HFFc6 (cell line): ENCODE data around the gene SLC25A12. TPM values are rescaled to one million over a fixed set of nuclear protein-coding genes. Genes with fewer than 3 reads are reported as not detected.
"Not testable (repeated sequence)": the region's sequence is repeated elsewhere in the genome, so short reads cannot be mapped to it uniquely, and the experiment has no call there.

ENCODE experiments used
- DNase-seq: peaks from one replicate; pipeline ENCODE4 v3.0.0-alpha.2; 2018
- H3K27ac Mint-ChIP-seq: 2 replicates; pipeline ENCODE4 v1.8.0; 2020; ENCODE audit warnings: mild to moderate bottlenecking, mixed read lengths
- H3K27me3 Mint-ChIP-seq: 2 replicates; pipeline ENCODE4 v1.8.0; 2021; ENCODE audit warnings: mild to moderate bottlenecking, moderate library complexity, mixed read lengths; ENCODE audit not compliant: insufficient read depth
- H3K36me3 Mint-ChIP-seq: 2 replicates; pipeline ENCODE4 v1.8.0; 2021; ENCODE audit warnings: low read depth, mixed read lengths
- H3K4me1 Mint-ChIP-seq: 2 replicates; pipeline ENCODE4 v1.8.0; 2020; ENCODE audit warnings: low read depth, mixed read lengths
- H3K4me3 Mint-ChIP-seq: 2 replicates; pipeline ENCODE4 v1.8.0; 2020; ENCODE audit warnings: mild to moderate bottlenecking, moderate library complexity, mixed read lengths
- H3K9me3 Mint-ChIP-seq: 2 replicates; pipeline ENCODE4 v1.8.0; 2020; ENCODE audit warnings: mild to moderate bottlenecking, mixed read lengths
- total RNA-seq, 6 experiments: library from RNA; stranded (reverse); fragmentation: NEBNext Ultra II Directional; extraction: Animal tissue kit (Norgen Biotek cat#: 25700); gene quantifications; 2 replicates in 1 of 6; 3 replicates in 5 of 6; pipeline ENCODE4 v1.2.3, GENCODE V29; 2021
- TF ChIP-seq, protein P1 (sequence below): fragments of 200-600 bp; sonication (generic); IDR thresholded peaks from 2 replicates; pipeline ENCODE4 v1.5.0; 2021; ENCODE audit warnings: antibody characterized with exemption, mild to moderate bottlenecking

Gene SLC25A12
- total RNA-seq, 6 experiments from 2014 or later, result 16.8 to 20.9 (median 19.4) TPM

DNA sequence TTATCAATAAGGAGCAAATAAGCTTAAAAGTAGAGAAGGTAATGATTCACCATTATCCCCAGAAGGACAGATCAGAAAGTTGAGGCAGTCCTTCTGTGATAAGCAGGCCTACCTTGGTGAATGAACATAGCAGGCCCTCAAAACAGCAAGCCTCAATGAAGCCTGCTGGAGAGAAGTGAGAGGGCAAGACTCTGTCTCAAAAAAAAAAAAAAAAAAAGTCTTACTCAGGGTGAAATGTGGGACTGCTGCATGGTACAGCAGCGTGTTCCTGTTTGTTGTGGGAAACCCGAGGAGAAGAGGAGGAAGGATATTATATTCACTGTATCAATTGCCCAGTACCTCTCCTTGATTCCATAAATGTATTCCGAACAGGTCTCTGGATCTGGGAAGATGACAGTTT is 19.5 kb upstream of the SLC25A12 start:
- TF ChIP-seq, protein P1, sequence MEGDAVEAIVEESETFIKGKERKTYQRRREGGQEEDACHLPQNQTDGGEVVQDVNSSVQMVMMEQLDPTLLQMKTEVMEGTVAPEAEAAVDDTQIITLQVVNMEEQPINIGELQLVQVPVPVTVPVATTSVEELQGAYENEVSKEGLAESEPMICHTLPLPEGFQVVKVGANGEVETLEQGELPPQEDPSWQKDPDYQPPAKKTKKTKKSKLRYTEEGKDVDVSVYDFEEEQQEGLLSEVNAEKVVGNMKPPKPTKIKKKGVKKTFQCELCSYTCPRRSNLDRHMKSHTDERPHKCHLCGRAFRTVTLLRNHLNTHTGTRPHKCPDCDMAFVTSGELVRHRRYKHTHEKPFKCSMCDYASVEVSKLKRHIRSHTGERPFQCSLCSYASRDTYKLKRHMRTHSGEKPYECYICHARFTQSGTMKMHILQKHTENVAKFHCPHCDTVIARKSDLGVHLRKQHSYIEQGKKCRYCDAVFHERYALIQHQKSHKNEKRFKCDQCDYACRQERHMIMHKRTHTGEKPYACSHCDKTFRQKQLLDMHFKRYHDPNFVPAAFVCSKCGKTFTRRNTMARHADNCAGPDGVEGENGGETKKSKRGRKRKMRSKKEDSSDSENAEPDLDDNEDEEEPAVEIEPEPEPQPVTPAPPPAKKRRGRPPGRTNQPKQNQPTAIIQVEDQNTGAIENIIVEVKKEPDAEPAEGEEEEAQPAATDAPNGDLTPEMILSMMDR, result no peak
- no peaks in the 10 kb centered on the region for H3K4me1 Mint-ChIP-seq

DNA sequence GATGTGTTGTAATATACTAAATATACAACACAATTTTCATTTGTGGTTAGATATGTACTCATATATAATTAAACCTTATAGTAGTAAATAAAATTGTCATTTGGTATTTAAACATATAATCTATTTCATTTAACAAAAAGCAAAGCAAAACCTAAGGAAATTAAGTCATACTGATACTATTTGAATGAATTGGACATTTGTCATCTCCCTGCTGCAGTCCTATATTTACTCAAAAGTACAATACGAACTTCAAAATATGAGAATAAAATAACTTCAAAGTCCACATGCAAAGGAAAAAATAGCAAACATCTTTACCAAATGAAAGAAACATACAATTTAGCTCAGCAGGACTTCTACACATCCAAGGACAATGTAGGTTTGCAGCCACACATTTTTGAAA is 16.4 kb upstream of the SLC25A12 start:
- no peak overlapping the region for H3K27ac Mint-ChIP-seq

More for the DNA sequence above, 19.5 kb upstream of the SLC25A12 start:
- no peak for DNase-seq
- no peak overlapping the region for H3K4me3 Mint-ChIP-seq
- no peaks in the 10 kb centered on the region; the same call in none of the 2 replicates for H3K27me3 Mint-ChIP-seq
- 0 out of 2 replicates have a peak, but pooled peaks cover 4% of the 10 kb centered on the region for H3K36me3 Mint-ChIP-seq
- peaks cover 4% of the 10 kb centered on the region; the same call in 1 of the 2 replicates for H3K9me3 Mint-ChIP-seq
- no peak overlapping the region for H3K27ac Mint-ChIP-seq

DNA sequence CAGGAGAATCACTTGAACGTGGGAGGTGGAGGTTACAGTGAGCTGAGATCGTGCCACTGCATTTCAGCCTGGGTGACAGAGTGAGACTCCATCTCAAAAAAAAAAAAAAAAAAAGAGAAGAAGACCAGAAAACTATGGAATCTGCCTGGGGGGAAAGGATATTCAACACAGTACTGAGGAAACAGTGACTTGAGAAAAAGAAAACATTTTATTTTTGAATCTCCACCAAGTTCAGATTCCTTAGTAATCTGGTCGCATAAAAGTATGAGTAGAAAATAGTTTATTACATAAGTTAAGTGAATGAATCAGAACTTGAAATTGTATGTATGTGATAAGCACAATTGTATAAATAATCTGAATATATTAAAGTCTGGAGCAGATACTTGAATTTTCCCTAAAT is 15.2 kb upstream of the SLC25A12 start:
- no peak overlapping the region for H3K27ac Mint-ChIP-seq
- H3K9me3 Mint-ChIP-seq, result peaks cover 4% of the 10 kb centered on the region; the same call in 1 of the 2 replicates
- no peaks in the 10 kb centered on the region; the same call in none of the 2 replicates for H3K27me3 Mint-ChIP-seq
- no peak for DNase-seq
- no peaks in the 10 kb centered on the region for H3K4me1 Mint-ChIP-seq
- TF ChIP-seq, protein P1, result no peak
- no peak overlapping the region for H3K4me3 Mint-ChIP-seq
- 0 out of 2 replicates have a peak, but pooled peaks cover 4% of the 10 kb centered on the region for H3K36me3 Mint-ChIP-seq

More for the DNA sequence above, 16.4 kb upstream of the SLC25A12 start:
- Mint-ChIP-seq H3K9me3 (peaks cover 4% of the 10 kb centered on the region; the same call in 1 of the 2 replicates), H3K4me1 (no peaks in the 10 kb centered on the region), H3K4me3 (no peak overlapping the region), H3K27me3 (no peaks in the 10 kb centered on the region; the same call in none of the 2 replicates), H3K36me3 (0 out of 2 replicates have a peak, but pooled peaks cover 4% of the 10 kb centered on the region)
- TF ChIP-seq, protein P1, result no peak
- DNase-seq, result no peak

GRCh38 chr2:171908235-171908634 is 14.2 kb upstream of the SLC25A12 start:
- no peak overlapping the region for H3K4me3 Mint-ChIP-seq
- H3K9me3 Mint-ChIP-seq, result peaks cover 4% of the 10 kb centered on the region; the same call in 1 of the 2 replicates
- no peaks in the 10 kb centered on the region for H3K4me1 Mint-ChIP-seq
- no peak overlapping the region for H3K27ac Mint-ChIP-seq
- no peaks in the 10 kb centered on the region; the same call in none of the 2 replicates for H3K27me3 Mint-ChIP-seq
- no peak for DNase-seq
- H3K36me3 Mint-ChIP-seq, result 0 out of 2 replicates have a peak, but pooled peaks cover 4% of the 10 kb centered on the region
- TF ChIP-seq, protein P1, result no peak

DNA sequence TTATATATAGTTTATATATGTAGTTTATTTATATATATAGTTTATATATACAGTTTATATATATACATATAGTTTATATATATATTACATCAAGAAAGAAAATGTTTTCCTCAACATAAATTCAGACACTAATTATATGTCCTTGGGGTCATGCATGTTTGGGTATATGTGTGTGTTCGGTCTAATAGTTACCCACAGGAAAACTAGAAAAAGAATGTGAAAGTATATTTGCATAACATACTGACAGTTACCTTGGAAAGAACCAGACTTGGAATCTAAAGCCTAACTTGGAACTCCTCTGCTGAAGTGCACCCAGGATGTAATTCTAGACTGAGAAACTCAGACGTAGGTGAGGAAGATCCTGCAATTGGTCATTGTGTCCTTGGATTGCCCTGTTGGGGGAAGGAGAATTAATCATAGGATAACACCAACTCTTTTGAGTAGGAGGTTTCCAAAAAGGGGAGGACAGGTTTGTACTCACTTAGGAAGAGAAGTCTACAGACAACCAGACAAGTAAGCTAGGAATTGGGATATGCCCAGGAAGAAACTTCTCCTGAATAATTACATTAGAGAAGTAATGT is 8.9 kb upstream of the SLC25A12 start:
- H3K36me3 Mint-ChIP-seq, result no peaks in the 10 kb centered on the region
- H3K27ac Mint-ChIP-seq, result no peak overlapping the region
- H3K9me3 Mint-ChIP-seq, result no peaks in the 10 kb centered on the region
- TF ChIP-seq, protein P1, result no peak
- no peak for DNase-seq
- no peak overlapping the region for H3K4me3 Mint-ChIP-seq
- peaks cover 2% of the 10 kb centered on the region; the same call in 1 of the 2 replicates for H3K27me3 Mint-ChIP-seq
- H3K4me1 Mint-ChIP-seq, result peaks cover 2% of the 10 kb centered on the region; the same call in 1 of the 2 replicates

DNA sequence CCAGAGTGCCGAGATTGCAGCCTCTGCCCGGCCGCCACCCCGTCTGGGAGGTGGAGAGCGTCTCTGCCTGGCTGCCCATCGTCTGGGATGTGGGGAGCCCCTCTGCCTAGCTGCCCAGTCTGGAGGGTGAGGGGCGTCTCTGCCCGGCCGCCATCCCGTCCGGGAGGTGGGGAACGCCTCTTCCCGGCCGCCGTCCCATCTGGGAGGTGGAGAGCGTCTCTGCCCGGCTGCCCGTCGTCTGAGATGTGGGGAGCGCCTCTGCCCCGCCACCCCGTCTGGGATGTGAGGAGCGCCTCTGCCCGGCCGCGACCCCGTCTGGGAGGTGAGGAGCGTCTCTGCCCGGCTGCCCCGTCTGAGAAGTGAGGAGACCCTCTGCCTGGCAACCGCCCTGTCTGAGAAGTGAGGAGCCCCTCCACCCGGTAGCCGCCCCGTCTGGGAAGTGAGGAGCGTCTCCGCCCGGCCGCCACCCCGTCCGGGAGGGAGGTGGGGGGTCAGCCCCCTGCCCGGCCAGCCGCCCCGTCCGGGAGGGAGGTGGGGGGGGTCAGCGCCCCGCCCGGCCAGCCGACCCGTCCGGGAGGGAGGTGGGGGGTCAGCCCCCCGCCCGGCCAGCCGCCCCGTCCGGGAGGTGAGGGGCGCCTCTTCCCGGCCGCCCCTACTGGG is 5.7 kb upstream of the SLC25A12 start:
- not testable (repeated sequence) for H3K36me3 Mint-ChIP-seq, H3K4me3 Mint-ChIP-seq, H3K9me3 Mint-ChIP-seq, H3K27ac Mint-ChIP-seq, DNase-seq, H3K27me3 Mint-ChIP-seq
- peaks cover 18% of the 10 kb centered on the region for H3K4me1 Mint-ChIP-seq
